NOMO-1 (cell line): ENCODE measurements around the gene GREM1.

Experiments
- DNase-seq, 2 experiments: peaks; one replicate each; lab custom pipeline; 2025; ENCODE audit not compliant: unreplicated experiment in 2 of 2; lab: John Stamatoyannopoulos, UW

Gene GREM1

DNA sequence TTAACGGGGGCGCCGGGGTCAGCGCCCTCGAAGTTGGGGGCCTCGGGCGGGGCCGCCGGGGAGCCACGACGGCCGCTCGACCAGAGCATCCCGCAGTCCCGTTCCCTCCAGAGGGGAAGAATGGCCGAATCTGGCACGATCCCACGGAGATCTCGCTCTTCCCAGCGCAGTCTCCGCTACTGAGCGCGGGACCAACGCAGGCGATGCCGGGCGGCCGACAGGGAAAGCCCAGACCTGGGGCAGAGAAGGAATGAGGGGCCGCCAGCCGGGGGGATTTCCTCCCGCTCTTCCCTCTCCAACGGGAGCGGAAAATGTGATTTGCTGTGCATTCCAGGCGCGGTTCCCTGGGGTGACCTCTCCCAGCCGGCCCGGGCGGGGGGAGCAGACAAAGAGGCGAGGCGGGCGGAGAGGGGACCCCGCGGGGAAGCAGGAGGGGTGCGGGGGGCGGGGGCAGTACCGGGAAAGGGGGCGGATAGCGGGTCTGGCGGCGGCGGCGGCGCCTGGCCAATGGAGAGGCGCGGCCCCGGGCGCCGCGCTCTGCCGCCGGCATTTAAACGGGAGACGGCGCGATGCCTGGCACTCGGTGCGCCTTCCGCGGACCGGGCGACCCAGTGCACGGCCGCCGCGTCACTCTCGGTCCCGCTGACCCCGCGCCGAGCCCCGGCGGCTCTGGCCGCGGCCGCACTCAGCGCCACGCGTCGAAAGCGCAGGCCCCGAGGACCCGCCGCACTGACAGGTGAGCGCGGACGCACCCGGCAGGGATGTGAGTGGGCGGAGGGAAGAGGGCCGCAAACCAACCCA lies at the start of gene GREM1:
Gene GREM1 (plus strand): TSS at position 579 of the 801 bp plus-strand sequence. CDS start 12,687 bp downstream, outside the sequence.
- DNase-seq: no peak

DNA sequence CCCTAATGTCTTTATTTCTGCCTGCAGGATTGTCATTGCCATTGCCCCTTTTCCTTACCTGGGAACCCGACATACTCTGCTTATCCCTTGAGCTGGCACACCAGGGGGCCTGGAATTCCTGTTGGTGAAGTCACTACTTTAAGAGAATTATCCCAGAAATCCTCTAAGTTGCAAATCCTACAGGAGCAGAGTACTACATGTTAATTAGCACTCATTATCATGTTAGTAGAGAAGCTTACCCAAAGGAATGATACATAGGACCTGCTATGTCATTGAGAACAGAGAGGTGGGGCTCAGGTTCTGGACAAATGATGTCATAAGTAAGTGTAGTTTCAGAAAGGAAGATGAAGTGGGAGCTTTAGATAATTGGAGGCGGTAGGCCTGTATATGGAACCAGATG lies 48.9 kb upstream of the GREM1 start:
- DNase-seq: no peak

DNA sequence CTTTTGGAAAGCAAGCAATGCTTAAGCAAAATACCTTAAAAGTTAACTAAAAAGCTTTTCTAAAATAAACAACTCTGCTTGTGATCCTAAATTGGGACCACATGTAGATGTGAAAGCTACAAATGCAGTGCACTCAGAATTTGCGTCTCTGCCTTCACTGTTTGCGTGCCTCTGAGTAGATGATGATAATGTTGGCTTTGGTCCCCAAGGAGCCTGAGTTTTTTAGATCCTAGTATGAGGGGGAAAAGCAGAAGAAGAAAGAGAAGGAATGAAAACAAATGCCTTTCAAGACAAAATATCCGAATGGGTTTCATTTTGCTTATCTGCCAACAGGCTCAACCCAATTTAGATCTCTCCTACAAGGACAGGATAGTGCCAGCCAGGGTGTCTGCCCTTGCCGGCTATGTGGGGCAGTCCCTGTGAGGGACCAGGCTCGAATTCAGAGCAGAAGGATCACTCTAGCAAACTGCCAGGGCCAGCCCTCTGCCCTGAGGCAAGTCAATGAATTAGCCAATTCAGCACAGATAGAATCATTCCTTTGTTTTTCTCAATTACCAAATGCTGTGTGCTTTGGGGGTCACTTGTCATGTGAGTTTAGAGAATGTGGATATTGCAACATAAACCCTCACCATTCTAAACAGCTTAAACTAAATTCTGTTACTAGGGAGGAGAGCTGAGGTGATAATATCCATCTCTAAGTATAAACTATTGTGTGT lies 47.8 kb upstream of the GREM1 start:
- DNase-seq: no peak

DNA sequence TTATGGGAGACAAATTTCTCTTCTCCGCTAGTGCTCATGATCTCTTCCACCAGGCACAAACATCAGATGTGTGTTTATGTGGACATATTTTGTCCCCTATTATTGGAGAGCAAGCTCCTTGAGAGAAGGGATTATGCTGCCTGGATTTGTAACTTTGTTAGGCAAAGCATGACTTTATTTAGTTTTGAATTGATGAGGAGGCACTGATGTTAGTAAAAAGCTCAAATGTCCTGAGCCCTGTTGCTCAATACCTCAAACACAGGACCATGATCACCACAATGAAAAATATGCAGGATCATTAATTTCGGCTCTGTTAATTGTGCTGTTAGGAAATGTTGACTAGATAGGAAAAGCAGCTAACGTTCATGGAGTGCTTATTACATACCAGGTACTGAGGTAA lies 47.2 kb upstream of the GREM1 start:
- DNase-seq: no peak

DNA sequence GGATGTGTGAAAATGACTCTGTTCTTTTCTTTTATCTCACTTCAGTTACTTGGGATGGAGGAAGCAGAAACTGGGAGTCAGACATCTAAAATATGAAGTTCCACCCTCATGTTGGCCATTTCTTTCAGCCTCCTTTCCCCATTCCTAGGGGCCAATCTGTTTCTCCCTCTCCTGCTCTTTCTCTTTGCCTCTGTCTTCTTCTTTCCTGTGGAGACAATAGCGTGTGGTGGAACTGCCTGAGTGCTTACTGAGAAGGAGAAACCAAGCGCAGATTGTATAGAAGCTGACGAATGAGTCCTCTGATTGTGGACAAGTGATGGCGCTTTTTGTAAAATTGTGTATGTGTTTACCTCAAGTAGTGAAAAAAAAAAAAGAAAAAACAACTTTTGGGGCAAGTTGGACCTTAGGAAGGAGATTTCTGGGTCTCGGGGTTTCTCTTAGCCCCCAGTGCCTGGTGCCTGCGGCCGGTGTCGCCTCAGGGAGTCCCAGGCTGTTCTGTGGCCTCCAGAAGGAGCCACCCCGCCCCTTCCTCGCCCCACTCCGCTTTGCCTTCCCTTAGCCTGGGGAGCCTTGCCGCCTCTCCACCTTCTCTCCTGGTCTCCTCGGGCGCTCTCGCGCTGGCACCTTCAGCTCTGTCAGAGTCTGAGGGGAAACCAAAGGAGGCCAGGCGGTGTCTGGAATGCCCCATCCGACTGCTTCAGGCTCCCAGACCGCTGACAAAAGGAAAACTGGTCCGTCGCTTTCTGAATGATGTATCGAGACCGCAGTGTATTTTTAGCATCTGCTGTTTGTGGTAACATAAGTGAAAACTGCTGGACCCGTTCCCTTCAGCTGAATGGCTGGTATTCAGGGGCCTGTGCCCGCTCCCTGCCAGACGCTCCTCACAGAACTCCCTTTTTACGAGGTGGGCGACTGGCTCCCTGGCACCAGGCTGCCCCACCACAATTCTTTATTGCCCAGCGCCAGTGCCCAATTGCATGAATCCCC lies 46.2 kb upstream of the GREM1 start:
- DNase-seq: no peak

DNA sequence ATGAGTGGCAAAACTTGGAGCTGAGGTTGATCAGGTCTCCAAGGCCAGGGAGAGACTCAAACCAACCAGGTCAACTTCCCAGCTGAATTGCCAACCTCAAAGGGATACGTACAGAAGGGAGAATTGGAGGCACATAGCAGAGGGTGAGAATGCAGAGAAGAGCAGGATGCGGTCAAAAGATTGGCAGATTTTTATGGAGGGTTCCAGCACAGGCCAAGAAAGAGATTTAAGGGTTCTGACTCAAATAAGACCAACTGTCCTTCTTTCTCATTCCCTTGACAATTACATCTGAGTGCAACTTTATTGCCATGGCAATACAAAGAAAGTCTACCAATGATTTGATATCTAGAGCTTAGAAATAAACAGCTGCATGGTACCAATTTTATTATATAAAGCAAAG lies 43.1 kb upstream of the GREM1 start:
- DNase-seq: no peak

DNA sequence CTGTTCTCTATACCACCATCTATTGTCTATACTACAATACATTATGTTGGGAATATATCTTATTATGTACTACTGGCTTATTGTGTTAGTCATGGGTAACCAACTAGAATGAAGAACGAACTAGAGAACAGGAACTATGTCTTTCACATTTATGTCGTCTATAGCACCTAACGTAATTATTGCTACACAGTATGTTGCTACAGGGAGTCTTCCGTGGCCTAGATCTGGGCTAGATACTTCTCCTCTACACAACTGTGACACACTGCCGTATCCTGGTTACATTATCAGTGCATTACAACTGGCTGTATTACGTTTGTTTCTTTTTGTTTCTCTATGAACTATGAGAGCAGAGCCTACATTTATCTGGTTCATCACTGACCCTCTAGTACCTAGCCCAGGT lies 42.3 kb upstream of the GREM1 start:
- peak; percentile 22 to 73 for DNase-seq

DNA sequence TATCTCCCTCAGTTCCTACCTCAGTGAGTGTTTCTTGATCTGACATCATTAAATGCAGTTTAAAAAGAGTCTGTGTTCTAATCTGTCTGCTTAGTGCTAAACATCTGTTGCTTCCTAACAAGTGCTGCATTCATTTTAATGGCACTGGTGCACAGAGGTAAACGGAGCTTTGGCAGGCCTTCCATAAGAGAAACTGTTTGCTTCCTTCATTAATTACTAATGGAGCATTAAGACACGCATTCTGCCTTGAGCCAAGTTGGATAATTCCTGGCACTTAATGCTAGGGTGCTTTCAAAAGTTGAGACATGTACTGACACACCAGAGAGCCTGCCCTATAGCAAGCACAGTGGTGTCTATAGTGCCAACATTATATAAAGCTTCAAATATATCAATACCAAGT lies 41.6 kb upstream of the GREM1 start:
- DNase-seq: no peak

DNA sequence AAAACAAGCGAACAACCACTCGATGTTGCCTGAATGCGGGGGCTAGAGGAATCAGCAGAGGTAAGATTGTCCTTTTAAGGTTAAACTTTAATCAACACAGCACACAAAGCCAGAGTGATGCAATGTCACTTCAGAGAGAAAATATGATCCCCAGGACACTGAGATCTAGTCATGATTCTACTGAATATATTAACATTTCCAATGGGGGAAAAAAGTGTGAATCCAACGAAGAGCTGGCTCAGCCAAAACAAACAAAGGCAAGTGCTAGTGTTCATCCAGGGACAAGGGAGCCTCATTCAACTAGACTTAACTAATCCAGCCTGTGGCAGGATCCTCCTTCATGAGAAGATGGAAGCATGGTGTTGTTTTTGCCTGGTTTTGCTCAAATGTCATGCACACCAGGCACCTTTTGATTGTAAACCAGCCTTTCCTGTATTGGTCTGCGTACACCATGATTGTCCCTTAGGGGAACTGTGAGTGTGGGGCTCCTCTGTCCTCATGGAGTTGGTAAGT lies 40.5 kb upstream of the GREM1 start:
- no peak for DNase-seq

DNA sequence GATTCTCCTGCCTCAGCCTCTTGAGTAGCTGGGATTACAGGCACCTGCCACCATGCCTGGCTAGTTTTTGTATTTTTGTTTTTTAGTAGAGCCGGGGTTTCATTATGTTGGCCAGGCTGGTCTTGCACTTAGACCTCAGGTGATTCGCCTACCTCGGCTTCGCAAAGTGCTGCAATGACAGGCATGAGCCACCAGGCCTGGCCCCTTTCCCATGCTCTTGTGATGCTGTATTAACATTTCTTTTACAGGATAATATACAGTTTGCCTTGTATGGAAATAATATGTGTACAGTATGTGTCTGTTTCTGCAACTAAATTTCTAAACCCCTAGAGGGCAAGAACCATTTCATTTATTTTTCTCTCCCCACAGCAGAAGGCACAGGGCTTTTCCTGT lies 38.5 kb upstream of the GREM1 start:
- DNase-seq: no peak

DNA sequence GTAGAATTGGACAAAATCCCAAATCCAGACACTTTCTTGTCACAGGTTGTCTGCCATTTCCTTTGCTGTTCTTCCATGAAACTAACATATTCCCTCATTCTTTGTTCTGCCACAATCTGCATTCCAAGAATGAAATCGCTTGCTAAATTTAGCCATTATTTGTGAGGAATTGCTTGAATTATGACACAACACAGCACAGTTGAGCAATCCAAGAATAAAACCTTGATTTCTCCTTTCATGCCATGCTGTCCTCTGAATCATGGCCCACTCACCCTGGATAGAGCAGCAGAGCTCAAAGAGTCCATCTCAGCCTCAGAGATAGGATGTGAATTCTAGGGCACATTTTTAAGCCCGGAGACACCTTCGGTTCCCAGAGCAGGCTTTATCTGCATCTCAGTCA lies 35.2 kb upstream of the GREM1 start:
- no peak for DNase-seq

DNA sequence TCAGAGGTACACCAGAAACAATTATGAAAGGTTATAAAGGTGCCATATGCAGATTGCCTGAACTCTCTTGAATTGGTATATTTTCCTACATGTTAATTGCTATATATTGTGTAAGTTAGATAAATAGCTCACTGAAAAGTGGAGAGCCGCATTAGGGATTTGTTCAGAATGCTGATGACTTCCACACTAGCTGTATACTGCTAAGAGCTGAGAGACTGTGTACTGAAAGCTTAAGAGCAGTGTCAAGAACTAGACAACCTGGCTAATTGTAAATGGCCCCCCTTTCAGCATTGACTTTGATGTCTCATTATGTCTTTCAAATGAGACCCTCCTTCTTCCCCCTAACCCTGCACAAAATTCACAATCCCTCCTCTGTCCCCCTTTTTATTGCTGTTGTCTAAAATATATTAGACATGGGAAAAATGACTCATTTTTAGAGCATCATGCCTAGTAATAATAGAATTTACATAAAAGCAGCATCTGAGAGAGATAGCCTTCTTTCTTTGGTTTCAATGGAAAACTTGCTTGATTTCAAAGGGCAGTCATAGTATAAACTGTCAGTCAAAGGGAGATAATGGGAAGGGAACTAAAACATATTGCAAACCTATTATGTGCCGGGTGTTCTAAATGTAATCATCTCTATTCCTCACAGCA lies 34.7 kb upstream of the GREM1 start:
- DNase-seq: no peak

DNA sequence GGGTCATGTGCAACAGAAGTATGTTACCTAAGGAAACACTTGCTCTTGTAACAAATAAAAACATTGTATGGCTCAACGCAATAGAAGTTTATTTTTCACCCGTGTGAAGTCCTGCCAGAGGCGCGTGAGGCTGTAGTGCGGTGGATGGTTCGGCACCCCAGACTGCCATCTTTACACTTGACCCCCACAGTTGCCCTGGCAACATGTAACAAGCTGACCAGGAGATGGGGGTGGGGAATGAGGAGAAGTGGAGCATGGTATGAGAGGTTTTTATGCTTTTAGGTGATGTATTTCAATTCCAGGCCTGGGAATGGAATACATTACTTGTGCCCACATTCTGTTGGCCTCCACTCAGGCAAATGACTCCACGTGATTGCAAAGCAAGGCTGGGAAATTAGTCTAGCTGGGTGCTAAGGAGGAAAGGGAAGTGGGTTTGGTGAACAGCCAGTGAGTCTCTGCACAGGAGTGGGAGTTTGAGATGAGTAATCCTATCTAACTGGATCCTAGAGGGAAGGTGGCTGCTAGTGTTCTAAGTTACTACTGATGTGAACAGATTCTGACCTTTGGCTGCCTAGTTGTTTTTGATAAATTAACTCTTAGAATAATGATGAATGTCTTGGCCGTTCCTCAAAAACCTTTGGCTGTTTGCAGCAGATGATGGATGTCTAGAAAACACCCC lies 33.8 kb upstream of the GREM1 start:
- DNase-seq: no peak

DNA sequence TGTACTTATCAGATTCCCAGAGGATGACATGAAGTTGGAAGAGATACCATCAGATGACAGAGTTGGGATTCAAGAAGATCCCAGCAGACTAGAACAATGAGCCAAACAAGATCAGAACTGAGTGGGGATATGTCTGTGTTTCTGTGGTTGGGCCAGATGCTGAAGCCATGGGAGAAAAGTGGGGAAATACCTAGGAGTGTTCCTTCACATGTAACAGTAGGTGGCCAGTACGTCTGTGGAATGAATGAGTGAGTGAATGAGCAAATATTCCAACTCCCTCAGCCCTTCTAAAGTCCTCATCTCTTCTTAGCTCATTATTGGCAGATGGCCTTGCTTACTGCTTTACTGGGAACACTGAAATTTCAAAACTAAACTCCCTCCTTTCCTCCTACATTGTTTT lies 32.2 kb upstream of the GREM1 start:
- no peak for DNase-seq

DNA sequence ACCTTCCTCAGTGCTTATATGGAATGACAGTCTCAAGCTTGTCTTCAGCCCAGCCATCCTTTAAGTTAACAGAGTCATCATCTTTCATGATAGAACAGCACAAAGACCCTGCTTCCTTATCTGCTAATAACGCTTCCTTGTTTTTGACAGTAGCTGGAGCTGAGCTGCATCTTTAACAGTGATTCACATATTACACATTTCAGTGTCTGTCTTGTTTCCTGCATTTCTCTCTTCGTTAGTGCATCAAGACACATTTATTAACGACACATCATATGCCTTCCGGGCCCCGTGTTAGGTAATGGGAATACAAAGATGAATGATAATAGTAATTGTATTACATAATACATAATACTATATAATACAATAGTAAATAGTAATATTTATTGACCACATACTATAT lies 30.2 kb upstream of the GREM1 start:
- DNase-seq: no peak

DNA sequence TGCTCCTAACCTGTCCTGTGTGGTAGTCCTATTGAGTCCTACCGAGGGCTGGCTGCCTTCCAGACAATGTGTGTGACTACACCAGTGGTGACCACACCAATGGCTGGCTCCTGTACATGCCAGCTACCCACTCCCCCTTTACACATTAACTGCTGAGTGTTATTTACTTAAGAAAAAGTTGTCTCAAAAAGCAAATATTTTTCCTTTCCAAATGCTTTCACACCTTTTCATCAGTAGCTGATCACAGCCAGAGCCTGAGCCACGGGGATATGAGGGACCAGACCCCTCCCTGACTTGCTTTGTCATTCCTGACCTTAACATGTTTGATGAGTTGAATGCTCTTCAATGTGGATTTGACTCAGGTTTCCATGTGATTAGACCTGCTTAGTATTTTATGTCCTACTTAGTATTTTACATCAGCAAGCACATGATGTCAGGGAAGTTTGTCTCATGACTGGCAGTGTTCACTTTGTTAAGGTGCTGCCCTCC lies 29.6 kb upstream of the GREM1 start:
- DNase-seq: no peak

DNA sequence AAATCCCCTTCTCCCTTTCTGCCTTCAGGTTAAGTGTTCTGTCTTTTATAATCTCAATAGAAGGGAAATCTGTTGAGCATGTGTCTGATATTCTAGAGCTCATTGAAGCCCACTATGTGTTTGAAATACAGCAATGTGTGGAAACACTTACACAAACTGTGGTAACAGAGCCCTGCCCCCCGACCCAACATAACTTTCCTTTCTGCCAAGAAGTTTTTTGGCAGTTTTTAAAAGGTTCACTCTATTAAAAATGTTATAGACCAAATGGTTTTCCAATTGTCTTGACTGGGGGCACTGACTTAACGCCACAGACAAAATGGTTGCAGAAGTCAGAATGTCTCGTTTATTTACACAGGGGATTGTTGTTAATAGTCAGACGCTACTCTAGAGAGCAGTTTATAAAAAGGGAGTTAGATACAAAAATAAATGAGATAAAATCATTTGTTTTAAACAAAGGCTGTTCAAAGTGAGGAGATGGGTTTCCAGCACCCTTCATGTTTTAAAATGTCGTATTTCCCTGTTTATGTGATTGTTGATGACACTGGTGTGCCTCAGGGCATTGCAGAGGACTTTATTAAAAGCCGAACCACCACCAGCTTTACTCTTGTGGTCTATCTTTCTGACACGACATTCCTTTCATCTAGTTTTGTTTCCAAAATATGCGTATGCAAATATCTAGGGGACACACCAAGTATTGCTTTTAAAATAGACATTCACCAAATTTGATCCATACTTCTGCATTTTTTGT lies 26.7 kb upstream of the GREM1 start:
- DNase-seq: no peak

DNA sequence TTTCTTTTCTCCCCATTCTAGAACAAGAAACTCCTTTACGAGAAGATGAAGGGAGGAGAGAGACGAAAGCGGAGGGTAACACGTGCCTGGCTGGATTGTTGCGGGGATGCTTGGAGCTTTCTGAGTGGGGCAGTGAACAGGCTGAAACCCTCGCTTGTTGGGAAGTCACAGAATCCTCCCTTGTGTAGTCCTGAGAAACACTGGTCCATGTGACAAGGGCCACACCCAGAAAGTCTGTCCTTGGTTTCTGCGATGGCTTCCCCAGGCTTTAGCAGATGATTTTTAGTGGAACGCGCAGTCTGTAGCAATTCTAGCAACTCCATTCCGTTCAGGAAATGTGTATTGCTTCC lies 26.1 kb upstream of the GREM1 start:
- DNase-seq: no peak

DNA sequence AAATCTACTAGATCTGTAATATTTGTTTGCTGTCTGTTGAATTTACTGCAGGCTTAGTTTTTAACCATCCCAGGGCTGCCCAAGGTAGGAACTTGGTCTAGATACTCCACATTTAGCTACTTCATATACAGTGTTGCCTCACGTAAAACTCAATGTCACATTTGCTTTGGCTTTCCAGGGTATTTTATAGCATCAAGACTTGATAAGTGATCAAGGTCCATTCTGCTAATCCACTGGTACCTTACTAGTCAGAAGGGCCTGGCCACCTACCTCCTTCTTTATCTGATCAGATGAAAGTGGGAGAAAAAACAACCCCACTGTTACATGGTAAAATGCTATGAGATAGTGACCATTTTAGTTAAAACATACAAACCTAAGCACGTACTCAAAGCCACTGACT lies 25.5 kb upstream of the GREM1 start:
- no peak for DNase-seq
